HUES48 (cell line): ENCODE measurements around the gene ANTXR2.

ENCODE experiments used
- H3K27ac ChIP-seq: one replicate; pipeline ENCODE4 v1.7.0; 2013; ENCODE audit warnings: low read depth, low read length, inconsistent platforms
- H3K27me3 ChIP-seq: 2 replicates; pipeline ENCODE4 v1.6.1; 2013; ENCODE audit warnings: mild to moderate bottlenecking, low read length; ENCODE audit not compliant: control insufficient read depth, insufficient read depth
- H3K36me3 ChIP-seq: 2 replicates; pipeline ENCODE4 v1.6.1; 2013; ENCODE audit warnings: low read length; ENCODE audit not compliant: control insufficient read depth, insufficient read depth
- H3K4me1 ChIP-seq: 2 replicates; pipeline ENCODE4 v1.6.1; 2013; ENCODE audit warnings: mild to moderate bottlenecking, low read length; ENCODE audit not compliant: control insufficient read depth, insufficient read depth
- H3K4me3 ChIP-seq: 2 replicates; pipeline ENCODE4 v1.5.1; 2013; ENCODE audit warnings: mild to moderate bottlenecking, low read depth, low read length
- H3K9ac ChIP-seq: 2 replicates; pipeline ENCODE4 v1.6.1; 2013; ENCODE audit warnings: mild to moderate bottlenecking, low read depth, low read length, moderate library complexity
- H3K9me3 ChIP-seq: 2 replicates; pipeline ENCODE4 v1.6.1; 2013; ENCODE audit warnings: low read length; ENCODE audit not compliant: control insufficient read depth, insufficient read depth

The ANTXR2 gene

DNA sequence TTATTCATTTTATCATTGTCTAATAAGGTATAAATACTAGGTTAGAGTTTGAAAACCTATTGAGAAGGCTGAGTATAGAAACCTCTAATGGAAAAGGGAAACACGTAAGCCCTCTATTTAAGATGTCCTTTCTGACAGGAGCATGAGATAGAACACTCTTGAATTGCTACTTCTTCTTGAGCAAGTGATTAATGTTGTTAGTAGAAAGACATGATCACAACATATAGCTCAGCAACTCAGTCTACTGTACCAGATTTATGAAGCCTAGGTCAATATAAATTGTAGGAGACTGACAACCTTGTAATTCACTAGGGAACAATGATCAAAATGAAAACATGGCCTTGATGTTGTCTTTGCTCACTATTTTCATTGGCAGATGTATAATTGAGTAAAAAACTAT, 189.7 kb downstream of the ANTXR2 start:
- Histone ChIP-seq H3K9me3 (no peaks in the 10 kb centered on the region), H3K36me3 (no peaks in the 10 kb centered on the region), H3K4me3 (no peak overlapping the region), H3K9ac (no peak overlapping the region), H3K27ac (no peak overlapping the region), H3K27me3 (no peaks in the 10 kb centered on the region), H3K4me1 (no peaks in the 10 kb centered on the region)

GRCh38 chr4:79882806-79883205, 190.2 kb downstream of the ANTXR2 start:
- no peaks in the 10 kb centered on the region for H3K4me1 ChIP-seq

DNA sequence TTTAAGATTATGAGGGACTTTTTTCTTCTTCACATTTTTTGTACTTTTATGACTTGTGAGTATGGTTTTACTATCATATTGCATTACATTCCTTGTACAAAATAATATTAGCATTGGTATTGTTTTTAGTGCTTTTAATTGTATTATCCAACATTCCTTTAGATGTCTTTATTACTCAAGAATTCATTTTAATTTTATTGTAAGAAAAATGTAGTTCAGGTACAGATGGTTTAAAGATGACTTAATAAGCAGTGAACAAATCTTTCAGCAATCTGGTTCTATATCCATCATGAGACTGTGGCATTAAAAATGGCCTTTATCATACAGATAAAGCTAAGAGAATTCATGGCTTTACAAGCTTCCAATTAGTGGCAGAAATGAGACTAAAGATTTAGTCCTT, 191.6 kb downstream of the ANTXR2 start:
- Histone ChIP-seq H3K36me3 (no peaks in the 10 kb centered on the region), H3K9ac (no peak overlapping the region), H3K27me3 (no peaks in the 10 kb centered on the region), H3K9me3 (no peaks in the 10 kb centered on the region), H3K4me3 (no peak overlapping the region), H3K4me1 (no peaks in the 10 kb centered on the region), H3K27ac (no peak overlapping the region)

More at GRCh38 chr4:79882806-79883205, 190.2 kb downstream of the ANTXR2 start:
- Histone ChIP-seq H3K9me3 (no peaks in the 10 kb centered on the region), H3K36me3 (no peaks in the 10 kb centered on the region), H3K27ac (no peak overlapping the region), H3K9ac (no peak overlapping the region), H3K4me3 (no peak overlapping the region), H3K27me3 (no peaks in the 10 kb centered on the region)

- H3K27ac ChIP-seq, result no peak overlapping the region
- no peaks in the 10 kb centered on the region for H3K4me1 ChIP-seq
- no peak overlapping the region for H3K4me3 ChIP-seq
- no peak overlapping the region for H3K9ac ChIP-seq
- H3K9me3 ChIP-seq, result no peaks in the 10 kb centered on the region
- H3K36me3 ChIP-seq, result no peaks in the 10 kb centered on the region
- H3K27me3 ChIP-seq, result no peaks in the 10 kb centered on the region
Observed at GRCh38 chr4:79877511-79877910, 195.5 kb downstream of the ANTXR2 start.

- Histone ChIP-seq H3K27ac (no peak overlapping the region), H3K9ac (no peak overlapping the region), H3K27me3 (no peaks in the 10 kb centered on the region), H3K4me3 (no peak overlapping the region), H3K36me3 (no peaks in the 10 kb centered on the region), H3K4me1 (no peaks in the 10 kb centered on the region), H3K9me3 (no peaks in the 10 kb centered on the region)
Observed at GRCh38 chr4:79875344-79875899, 197.6 kb downstream of the ANTXR2 start.

GRCh38 chr4:79874197-79874596, 198.8 kb downstream of the ANTXR2 start:
- Histone ChIP-seq H3K4me1 (no peaks in the 10 kb centered on the region), H3K4me3 (no peak overlapping the region), H3K27ac (no peak overlapping the region), H3K36me3 (no peaks in the 10 kb centered on the region), H3K9ac (no peak overlapping the region), H3K9me3 (no peaks in the 10 kb centered on the region), H3K27me3 (no peaks in the 10 kb centered on the region)

- Histone ChIP-seq H3K9ac (no peak overlapping the region), H3K27ac (no peak overlapping the region), H3K4me3 (no peak overlapping the region)
Observed at GRCh38 chr4:79872738-79873137, 200.3 kb downstream of the ANTXR2 start.

GRCh38 chr4:79871961-79872360, 201.1 kb downstream of the ANTXR2 start:
- no peaks in the 10 kb centered on the region for H3K27me3 ChIP-seq
- H3K27ac ChIP-seq, result no peak overlapping the region
- H3K9me3 ChIP-seq, result no peaks in the 10 kb centered on the region
- no peak overlapping the region for H3K4me3 ChIP-seq
- no peaks in the 10 kb centered on the region for H3K4me1 ChIP-seq
- H3K9ac ChIP-seq, result no peak overlapping the region
- H3K36me3 ChIP-seq, result no peaks in the 10 kb centered on the region

More at GRCh38 chr4:79872738-79873137, 200.3 kb downstream of the ANTXR2 start:
- Histone ChIP-seq H3K9me3 (no peaks in the 10 kb centered on the region), H3K4me1 (no peaks in the 10 kb centered on the region), H3K27me3 (no peaks in the 10 kb centered on the region), H3K36me3 (no peaks in the 10 kb centered on the region)

- Histone ChIP-seq H3K27me3 (no peaks in the 10 kb centered on the region), H3K9me3 (no peaks in the 10 kb centered on the region), H3K4me1 (no peaks in the 10 kb centered on the region), H3K4me3 (no peak overlapping the region), H3K27ac (no peak overlapping the region), H3K36me3 (no peaks in the 10 kb centered on the region), H3K9ac (no peak overlapping the region)
Observed at GRCh38 chr4:79869597-79870237, 203.3 kb downstream of the ANTXR2 start.

- Histone ChIP-seq H3K27ac (no peak overlapping the region), H3K27me3 (no peaks in the 10 kb centered on the region), H3K4me1 (no peaks in the 10 kb centered on the region), H3K4me3 (no peak overlapping the region), H3K9me3 (no peaks in the 10 kb centered on the region), H3K36me3 (no peaks in the 10 kb centered on the region), H3K9ac (no peak overlapping the region)
Observed at GRCh38 chr4:79865201-79865597, 207.8 kb downstream of the ANTXR2 start.

DNA sequence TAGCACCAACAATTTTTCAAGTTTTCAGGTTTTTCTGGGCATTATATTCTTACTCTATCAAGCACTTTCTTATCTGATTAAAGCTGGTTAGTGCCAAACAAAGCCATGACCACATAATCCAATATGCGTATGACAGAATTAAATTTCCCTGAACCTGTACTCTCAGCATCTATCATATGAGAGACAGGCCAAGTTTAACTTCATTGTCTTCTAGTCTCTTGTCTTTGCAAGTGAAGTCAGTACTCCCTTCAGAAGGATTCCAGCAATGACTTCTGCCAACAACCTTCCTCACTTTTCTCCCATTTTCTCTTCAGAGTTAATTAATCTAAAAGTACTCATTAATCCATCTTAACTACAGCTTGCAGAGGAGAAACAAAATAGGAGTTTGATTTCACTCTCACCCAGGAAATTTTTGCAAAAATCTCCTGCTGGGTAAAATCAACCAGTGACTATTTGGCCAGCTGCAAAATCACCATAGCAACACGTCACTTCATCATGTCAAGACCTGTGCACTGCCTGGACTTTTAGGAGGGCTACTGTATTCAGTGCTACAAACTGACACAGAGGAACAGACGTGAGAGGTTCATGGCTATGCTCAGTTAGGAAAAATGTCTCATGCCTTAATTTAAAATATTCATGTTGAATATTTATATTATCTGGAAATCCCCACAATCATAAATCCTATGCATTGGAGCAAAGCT, 208.4 kb downstream of the ANTXR2 start:
- Histone ChIP-seq H3K27ac (no peak overlapping the region), H3K9ac (no peak overlapping the region), H3K4me1 (no peaks in the 10 kb centered on the region), H3K4me3 (no peak overlapping the region), H3K9me3 (no peaks in the 10 kb centered on the region), H3K27me3 (no peaks in the 10 kb centered on the region), H3K36me3 (no peaks in the 10 kb centered on the region)
